K562 (cell line): ENCODE results near the gene DPAGT1. TPM values are rescaled to one million over a fixed set of nuclear protein-coding genes. Genes with fewer than 3 reads are reported as not detected.

Experiments
- ATAC-seq: fragments of 200-7000 bp; cut with Tn5 transposase; 3 replicates; pipeline ENCODE4 v1.9.1; 2020; ENCODE audit warnings: moderate library complexity
- BruUV-seq: library from RNA; stranded (reverse); fragments of 400-500 nt; replicated peaks from 2 replicates; lab custom pipeline; 2021; lab: Mats Ljungman, UMichigan
- CTCF ChIA-PET: fragments of 300-600 bp; formaldehyde crosslinking; extraction: SDS; loops from one replicate; lab custom pipeline; 2021; ENCODE audit warnings: low intra/inter-chr PET ratio; lab: Yijun Ruan, JAX
- POLR2A ChIA-PET: fragments of 300-600, 350-650 bp; sonication (Branson Sonifier 250); formaldehyde crosslinking; extraction: SDS; loops from one replicate; lab custom pipeline; 2021; ENCODE audit warnings: antibody characterized with exemption, inconsistent platforms; lab: Yijun Ruan, JAX
- DNase-seq, 4 experiments: peaks; one replicate each; pipeline versions ENCODE4 v3.0.0 to v3.0.0-alpha.2; 2011 to 2018; ENCODE audit warnings: low spot score in 3 of 4, mixed read lengths in 3 of 4; ENCODE audit errors: extremely low read depth in 1 of 4
- FAIRE-seq: peaks from 2 replicates; lab custom pipeline; 2011; peaks lifted over from hg19 to GRCh38; lab: Jason Lieb, UNC
- H2AFZ ChIP-seq: 2 replicates; pipeline ENCODE4 v1.6.0; 2011; ENCODE audit warnings: low read depth, low read length, control low read depth, inconsistent platforms
- H3K27ac ChIP-seq: fragments of 200-600 bp; 3 replicates; pipeline ENCODE4 v1.8.0; 2011; ENCODE audit warnings: low read depth, mild to moderate bottlenecking, control low read depth, inconsistent platforms, low read length, moderate library complexity, mixed read lengths; ENCODE audit errors: extremely low read depth
- H3K27me3 ChIP-seq, 2 experiments: fragments of 300-600 bp in 1 of 2; 2 replicates in 1 of 2; 3 replicates in 1 of 2; pipeline versions ENCODE4 v1.6.0 to v1.8.0; 2011; ENCODE audit warnings: inconsistent platforms in 2 of 2, low read length in 2 of 2, mild to moderate bottlenecking in 1 of 2, mixed read lengths in 1 of 2, moderate library complexity in 1 of 2; ENCODE audit not compliant: control insufficient read depth in 2 of 2, insufficient read depth in 2 of 2
- H3K36me3 ChIP-seq: fragments of 300-600 bp; 3 replicates; pipeline ENCODE4 v1.8.0; 2011; ENCODE audit warnings: mild to moderate bottlenecking, low read length, inconsistent platforms; ENCODE audit not compliant: control insufficient read depth, insufficient read depth
- H3K4me1 ChIP-seq, 2 experiments: fragments of 200-600 bp in 1 of 2; replicated peaks in 1 of 2; 2 replicates in 1 of 2; 3 replicates in 1 of 2; pipeline versions ENCODE4 v1.5.1 to v1.8.0; 2011; ENCODE audit warnings: inconsistent platforms in 2 of 2, low read length in 2 of 2, mild to moderate bottlenecking in 1 of 2, mixed read lengths in 1 of 2, moderate library complexity in 1 of 2; ENCODE audit not compliant: control insufficient read depth in 2 of 2, insufficient read depth in 2 of 2
- H3K4me2 ChIP-seq: 2 replicates; pipeline ENCODE4 v1.6.1; 2011; ENCODE audit warnings: low read length, control low read depth, inconsistent platforms, mixed read lengths; ENCODE audit not compliant: insufficient read depth
- H3K4me3 ChIP-seq: fragments of 200-600 bp; sonication (generic), shearing (Covaris generic); 2 replicates; pipeline ENCODE4 v1.5.1; 2016; ENCODE audit warnings: control low read depth, inconsistent platforms
- H3K79me2 ChIP-seq: fragments of 200-600 bp; 3 replicates; pipeline ENCODE4 v1.8.0; 2011; ENCODE audit warnings: low read length, inconsistent platforms; ENCODE audit not compliant: control insufficient read depth, insufficient read depth
- H3K9ac ChIP-seq, 2 experiments: 2 replicates each; pipeline versions ENCODE4 v1.6.0 to v1.6.1; 2011; ENCODE audit warnings: low read depth in 2 of 2, low read length in 2 of 2, control low read depth in 1 of 2, inconsistent platforms in 1 of 2, mild to moderate bottlenecking in 1 of 2, mixed read lengths in 1 of 2; ENCODE audit not compliant: insufficient read depth in 1 of 2
- H3K9me1 ChIP-seq: one replicate; pipeline ENCODE4 v1.6.0; 2011; ENCODE audit warnings: inconsistent platforms, mild to moderate bottlenecking, low read length, moderate library complexity; ENCODE audit not compliant: control insufficient read depth, insufficient read depth
- H3K9me3 ChIP-seq: replicated peaks from 2 replicates; pipeline ENCODE4 v1.5.1; 2011; ENCODE audit warnings: low read depth, low read length, inconsistent platforms; ENCODE audit not compliant: control insufficient read depth, insufficient read depth
- H4K20me1 ChIP-seq: replicated peaks from 2 replicates; pipeline ENCODE4 v1.6.1; 2011; ENCODE audit warnings: low read length, inconsistent platforms, mixed read lengths; ENCODE audit not compliant: control insufficient read depth, insufficient read depth
- DMBX1 ChIP-seq: fragments of 250-450 bp; sonication (Bioruptor Pico); IDR thresholded peaks from 2 replicates; pipeline ENCODE4 v1.8.0; 2022; ENCODE audit warnings: inconsistent platforms, mild to moderate bottlenecking, moderate library complexity, borderline replicate concordance
- FOXA3 ChIP-seq, 2 experiments: fragments of 450-650 bp in 1 of 2; sonication (generic) in 1 of 2; formaldehyde crosslinking; IDR thresholded peaks in 1 of 2; conservative IDR thresholded peaks in 1 of 2; 2 replicates each; pipeline versions ENCODE4 v1.4.0 to v1.8.0; 2020 to 2022; ENCODE audit warnings: mild to moderate bottlenecking in 2 of 2, missing genetic modification reagents in 1 of 2
- FOXK2 ChIP-seq, 2 experiments: fragments of 450-650 bp; IDR thresholded peaks in 1 of 2; conservative IDR thresholded peaks in 1 of 2; 2 replicates each; pipeline ENCODE4 v1.6.1; 2016; ENCODE audit warnings: low read depth in 2 of 2, mild to moderate bottlenecking in 1 of 2
- ZNF3 ChIP-seq: fragments of 250-450 bp; sonication (Bioruptor Pico); IDR thresholded peaks from 2 replicates; pipeline ENCODE4 v1.5.0; 2021; ENCODE audit warnings: mild to moderate bottlenecking, moderate library complexity
- WGBS: fragments of 100-300 bp; shearing (Covaris generic); methylation state at CpG from one replicate; pipeline ENCODE4 v1.1.6; 2016; ENCODE audit warnings: low coverage, mixed read lengths; ENCODE audit not compliant: insufficient coverage; ENCODE audit errors: missing lambda C conversion rate; 5-methylcytosine and 5-hydroxymethylcytosine counted together
- in situ Hi-C: fragments of 300-500 bp; cut with MboI; formaldehyde crosslinking; loops from 4 replicates; pipeline ENCODE4 v1.15.0; 2018; ENCODE audit warnings: inconsistent platforms, mixed read lengths
- intact Hi-C: fragments of 100-400 bp; cut with micrococcal nuclease; formaldehyde crosslinking; loops from 2 replicates; pipeline ENCODE4 v1.14.2; 2022
- polyA plus RNA-seq, 8 experiments: library from polyadenylated mRNA; depleted of rRNA in 4 of 8; stranded (reverse) in 5 of 8; unstranded in 3 of 8; fragments of >200 nt; fragmentation: Nextera tagmentation in 2 of 8; fragmentation: Illumina TruSeq in 1 of 8; extraction: Ambion mirVana in 2 of 8; extraction: Trizol in 1 of 8; gene quantifications; 2 replicates each; pipeline versions ENCODE4 v1.2.1 to v1.2.3, GENCODE V29; 2011 to 2014; ENCODE audit warnings: inconsistent platforms in 1 of 8, missing spikeins in 1 of 8
- total RNA-seq, 7 experiments: library from RNA; depleted of rRNA in 6 of 7; stranded (reverse); fragments of >200 nt in 6 of 7; fragmentation: Illumina TruSeq in 2 of 7; extraction: Trizol in 2 of 7; gene quantifications; 2 replicates each; pipeline versions ENCODE4 v1.2.1 to v1.2.3, GENCODE V29; 2011 to 2021; ENCODE audit warnings: low replicate concordance in 1 of 7
- TF ChIP-seq, protein P1 (sequence below): sonication (generic); formaldehyde crosslinking; IDR thresholded peaks from 2 replicates; pipeline ENCODE4 v1.8.0; 2022; ENCODE audit warnings: mild to moderate bottlenecking, missing genetic modification reagents
- TF ChIP-seq, protein P2 (sequence below): IDR thresholded peaks from 3 replicates; pipeline ENCODE4 v1.6.1; 2011; ENCODE audit warnings: borderline replicate concordance, mild to moderate bottlenecking; ENCODE audit not compliant: insufficient read length, insufficient read depth

The DPAGT1 gene
- total and polyA plus RNA-seq, 9 of the 15 experiments (the other 6 are each of a cell fraction or from before 2014, with no cell fraction given) = 29.9 to 135 (median 85.0) TPM

DNA sequence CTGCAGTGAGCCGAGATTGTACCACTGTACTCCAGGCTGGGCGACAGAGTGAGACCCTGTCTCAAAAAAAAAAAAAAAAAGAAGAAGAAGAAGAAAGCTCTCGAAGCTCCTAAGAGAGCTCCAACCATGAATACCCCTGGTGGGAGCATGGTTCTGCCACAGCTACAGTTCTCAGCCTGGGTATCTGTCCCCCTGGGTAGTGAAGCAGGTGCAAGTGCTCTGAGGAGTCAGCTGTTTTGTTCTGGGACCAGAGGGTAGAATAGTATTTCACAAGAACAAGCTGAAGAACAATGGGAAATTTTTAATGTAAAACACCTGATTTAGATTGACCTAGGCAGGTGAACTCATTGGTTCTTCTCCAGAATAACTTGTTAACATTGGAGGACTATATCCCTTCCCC, 40.4 kb downstream of the DPAGT1 start:
- no peak for ATAC-seq
- Histone ChIP-seq H3K9me1 (no peaks in the 10 kb centered on the region), H4K20me1 (no peaks in the 10 kb centered on the region), H3K27ac (no peak overlapping the region), H3K9me3 (no peaks in the 10 kb centered on the region), H3K4me2 (no peak overlapping the region), H3K36me3 (peaks cover 17% of the 10 kb centered on the region), H3K4me1 (peaks cover 24 to 26% of the 10 kb centered on the region in 2 experiments), H3K9ac (no peak overlapping the region), H3K4me3 (no peak overlapping the region), H2AFZ (no peak overlapping the region), H3K79me2 (peaks cover 43% of the 10 kb centered on the region), H3K27me3 (no peaks in the 10 kb centered on the region)
- BruUV-seq = no TSS peak
- WGBS = no CpG with 5 or more reads among the region's 3 CpGs
- POLR2A ChIA-PET = interaction anchor here (0.7 to 1.1 kb wide), 2 partner anchors 18 to 34 kb away, joined by 3 read pairs; a partner anchor contains a TSS
- no peak for TF ChIP-seq DMBX1
- TF ChIP-seq, protein P1, sequence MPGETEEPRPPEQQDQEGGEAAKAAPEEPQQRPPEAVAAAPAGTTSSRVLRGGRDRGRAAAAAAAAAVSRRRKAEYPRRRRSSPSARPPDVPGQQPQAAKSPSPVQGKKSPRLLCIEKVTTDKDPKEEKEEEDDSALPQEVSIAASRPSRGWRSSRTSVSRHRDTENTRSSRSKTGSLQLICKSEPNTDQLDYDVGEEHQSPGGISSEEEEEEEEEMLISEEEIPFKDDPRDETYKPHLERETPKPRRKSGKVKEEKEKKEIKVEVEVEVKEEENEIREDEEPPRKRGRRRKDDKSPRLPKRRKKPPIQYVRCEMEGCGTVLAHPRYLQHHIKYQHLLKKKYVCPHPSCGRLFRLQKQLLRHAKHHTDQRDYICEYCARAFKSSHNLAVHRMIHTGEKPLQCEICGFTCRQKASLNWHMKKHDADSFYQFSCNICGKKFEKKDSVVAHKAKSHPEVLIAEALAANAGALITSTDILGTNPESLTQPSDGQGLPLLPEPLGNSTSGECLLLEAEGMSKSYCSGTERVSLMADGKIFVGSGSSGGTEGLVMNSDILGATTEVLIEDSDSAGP (CRISPR knock-in tag) = no peak
- TF ChIP-seq FOXK2 (conservative IDR thresholded peaks at IDR 0.05 in 1 of 2, IDR thresholded peaks at IDR 0.05 in 1 of 2; ENCODE audit: low read depth in 2 of 2) = no peak
- TF ChIP-seq, protein P2, sequence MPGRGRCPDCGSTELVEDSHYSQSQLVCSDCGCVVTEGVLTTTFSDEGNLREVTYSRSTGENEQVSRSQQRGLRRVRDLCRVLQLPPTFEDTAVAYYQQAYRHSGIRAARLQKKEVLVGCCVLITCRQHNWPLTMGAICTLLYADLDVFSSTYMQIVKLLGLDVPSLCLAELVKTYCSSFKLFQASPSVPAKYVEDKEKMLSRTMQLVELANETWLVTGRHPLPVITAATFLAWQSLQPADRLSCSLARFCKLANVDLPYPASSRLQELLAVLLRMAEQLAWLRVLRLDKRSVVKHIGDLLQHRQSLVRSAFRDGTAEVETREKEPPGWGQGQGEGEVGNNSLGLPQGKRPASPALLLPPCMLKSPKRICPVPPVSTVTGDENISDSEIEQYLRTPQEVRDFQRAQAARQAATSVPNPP = no peak
- no peak for TF ChIP-seq ZNF3 (CRISPR knock-in tag)
- TF ChIP-seq FOXA3 (CRISPR knock-in tag; conservative IDR thresholded peaks at IDR 0.05 in 1 of 2, IDR thresholded peaks at IDR 0.05 in 1 of 2) = no peak
- no peak for DNase-seq
- intact Hi-C loops (no loop called here), in situ Hi-C loops (no loop called here)
- CTCF ChIA-PET = interaction anchor here (1.1 kb wide), 1 partner anchor 26 kb away, joined by 3 read pairs; no protein-coding TSS in a partner anchor
- no peak for FAIRE-seq
